ENCODE results near the gene CC2D2A. TPM values are rescaled to one million over a fixed set of nuclear protein-coding genes. Genes with fewer than 3 reads are reported as not detected.

CC2D2A gene
- polyA plus RNA-seq (2013), result 0.98 TPM

DNA sequence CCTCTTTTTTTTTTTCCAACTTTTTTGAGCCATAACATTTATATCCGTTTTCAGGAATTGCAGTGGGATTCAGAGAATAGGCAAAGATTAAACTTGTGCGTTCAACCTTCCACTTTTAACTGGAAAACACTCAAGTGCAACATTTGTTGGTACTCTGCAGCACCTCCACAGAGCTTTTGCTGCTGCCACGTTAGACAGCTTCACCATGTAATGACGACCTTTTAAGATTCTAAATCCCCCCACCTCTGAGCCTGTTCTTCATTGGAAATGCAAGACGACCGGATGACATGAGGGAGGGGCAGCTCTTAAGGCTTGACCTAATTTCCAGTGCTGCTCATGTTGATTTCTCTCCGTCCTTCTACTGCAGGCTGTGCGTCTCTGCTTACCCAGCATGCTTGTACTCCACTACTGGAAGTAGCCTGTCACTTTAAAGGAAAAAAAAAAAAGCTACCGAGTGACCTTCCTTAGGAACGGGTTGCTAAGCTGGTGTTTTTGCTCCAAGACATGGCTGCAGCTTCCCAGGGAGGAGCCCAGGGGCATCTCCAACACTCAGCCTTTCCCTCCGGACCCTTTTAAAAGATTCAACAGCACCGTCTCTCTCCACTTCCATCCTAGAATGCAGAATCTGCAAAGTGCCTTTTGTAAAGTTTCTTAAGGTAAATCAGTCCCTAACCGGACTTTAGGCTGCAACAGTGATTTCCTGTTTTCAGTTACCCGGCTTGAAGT, at the start of gene CC2D2A:
CC2D2A (plus strand) TSS at position 481 of the 726 bp plus-strand sequence. CDS start 6,051 bp downstream, outside the sequence.
- Histone ChIP-seq H3K27ac (ENCODE audit: insufficient read depth in 1 of 2, low read depth in 1 of 2, low read length in 2 of 2, poor library complexity in 1 of 2, severe bottlenecking in 2 of 2) (no peak within 1 kb of the TSS), H3K36me3 (ENCODE audit: control insufficient read depth in 4 of 4, insufficient read depth in 4 of 4, low read length in 3 of 4) (no peaks in the 10 kb centered on the region), H3K4me1 (ENCODE audit: control extremely low read depth in 1 of 4, control insufficient read depth in 4 of 4, insufficient read depth in 4 of 4, low read length in 3 of 4) (peaks cover 5 to 11% (median 8%) of the 10 kb centered on the region in 4 experiments), H3K4me3 (ENCODE audit: control insufficient read depth in 1 of 7, extremely low read depth in 1 of 7, insufficient read depth in 4 of 7, low read depth in 2 of 7, low read length in 6 of 7) (peak within 1 kb of the TSS in 6 of 7 experiments; percentile 48 to 76 (median 62)), H3K27me3 (replicated peaks in 2 of 5; ENCODE audit: control insufficient read depth in 4 of 5, insufficient read depth in 5 of 5, low read length in 4 of 5) (no peaks in the 10 kb centered on the region), H3K9me3 (ENCODE audit: control extremely low read depth in 1 of 5, control insufficient read depth in 4 of 5, insufficient read depth in 2 of 5, low read depth in 1 of 5, low read length in 4 of 5) (no peaks in the 10 kb centered on the region)
- 17% methylated on average over 12 of the region's 14 CpGs for WGBS (ENCODE audit: insufficient coverage)
- POLR2A ChIA-PET, result interaction anchor here (0.6 kb wide), 1 partner anchor 798 kb away, joined by 3 read pairs; no protein-coding TSS in a partner anchor
- DNase-seq, result peak in 1 of 3 donors; percentile 15
- CTCF ChIA-PET, result interaction anchor here (1.0 to 2.9 kb wide), 6 partner anchors 10 to 238 kb away, joined by 3 to 20 read pairs (median 4); no protein-coding TSS in a partner anchor

GRCh38 chr4:15420642-15421041, 49.0 kb upstream of the CC2D2A start:
- H3K36me3 ChIP-seq (ENCODE audit: control insufficient read depth in 4 of 4, insufficient read depth in 4 of 4, low read length in 3 of 4), result no peaks in the 10 kb centered on the region
- H3K9me3 ChIP-seq (ENCODE audit: control extremely low read depth in 1 of 5, control insufficient read depth in 4 of 5, insufficient read depth in 2 of 5, low read depth in 1 of 5, low read length in 4 of 5), result no peaks in the 10 kb centered on the region
- ChIA-PET POLR2A (no interaction called here), CTCF (no interaction called here)
- H3K4me1 ChIP-seq (ENCODE audit: control extremely low read depth in 1 of 4, control insufficient read depth in 4 of 4, insufficient read depth in 4 of 4, low read length in 3 of 4), result peaks cover 11 to 17% (median 13%) of the 10 kb centered on the region in 4 experiments
- H3K27ac ChIP-seq (ENCODE audit: insufficient read depth in 1 of 2, low read depth in 1 of 2, low read length in 2 of 2, poor library complexity in 1 of 2, severe bottlenecking in 2 of 2), result no peak overlapping the region
- WGBS (ENCODE audit: insufficient coverage), result no CpG with 5 or more reads among the region's 2 CpGs
- no peak overlapping the region for H3K4me3 ChIP-seq (ENCODE audit: control insufficient read depth in 1 of 7, extremely low read depth in 1 of 7, insufficient read depth in 4 of 7, low read depth in 2 of 7, low read length in 6 of 7)
- no peaks in the 10 kb centered on the region for H3K27me3 ChIP-seq (replicated peaks in 2 of 5; ENCODE audit: control insufficient read depth in 4 of 5, insufficient read depth in 5 of 5, low read length in 4 of 5)
- no peak for DNase-seq

DNA sequence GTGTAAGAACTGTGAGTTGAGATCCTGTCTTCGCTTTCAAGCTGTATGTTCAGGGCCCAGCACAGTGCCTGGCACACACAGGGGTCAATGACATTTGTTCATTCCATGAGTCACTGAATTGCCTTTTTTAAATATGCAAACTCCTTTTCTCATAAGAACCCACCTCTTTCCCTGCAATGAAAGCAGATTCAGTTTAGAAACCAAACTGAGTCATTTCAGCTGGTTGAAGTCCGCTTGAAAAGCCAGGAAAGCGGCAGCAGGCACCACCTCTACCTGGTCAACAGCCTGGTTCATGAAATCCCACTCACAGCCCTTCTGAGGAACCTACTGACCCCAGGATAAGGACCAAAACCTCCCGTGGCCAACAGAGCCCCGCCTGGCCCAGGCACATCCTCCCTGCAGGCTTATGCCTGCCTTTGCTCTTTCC, 46.4 kb upstream of the CC2D2A start:
- WGBS (ENCODE audit: insufficient coverage), result 95% methylated on average over 4 of the region's 5 CpGs
- Histone ChIP-seq H3K27ac (ENCODE audit: insufficient read depth in 1 of 2, low read depth in 1 of 2, low read length in 2 of 2, poor library complexity in 1 of 2, severe bottlenecking in 2 of 2) (no peak overlapping the region), H3K4me3 (ENCODE audit: control insufficient read depth in 1 of 7, extremely low read depth in 1 of 7, insufficient read depth in 4 of 7, low read depth in 2 of 7, low read length in 6 of 7) (no peak overlapping the region), H3K27me3 (replicated peaks in 2 of 5; ENCODE audit: control insufficient read depth in 4 of 5, insufficient read depth in 5 of 5, low read length in 4 of 5) (no peaks in the 10 kb centered on the region), H3K36me3 (ENCODE audit: control insufficient read depth in 4 of 4, insufficient read depth in 4 of 4, low read length in 3 of 4) (no peaks in the 10 kb centered on the region), H3K4me1 (ENCODE audit: control extremely low read depth in 1 of 4, control insufficient read depth in 4 of 4, insufficient read depth in 4 of 4, low read length in 3 of 4) (peaks cover 0 to 2% (median 0%) of the 10 kb centered on the region in 4 experiments), H3K9me3 (ENCODE audit: control extremely low read depth in 1 of 5, control insufficient read depth in 4 of 5, insufficient read depth in 2 of 5, low read depth in 1 of 5, low read length in 4 of 5) (no peaks in the 10 kb centered on the region)
- CTCF ChIA-PET, result no interaction called here
- DNase-seq, result no peak
- POLR2A ChIA-PET, result no interaction called here

DNA sequence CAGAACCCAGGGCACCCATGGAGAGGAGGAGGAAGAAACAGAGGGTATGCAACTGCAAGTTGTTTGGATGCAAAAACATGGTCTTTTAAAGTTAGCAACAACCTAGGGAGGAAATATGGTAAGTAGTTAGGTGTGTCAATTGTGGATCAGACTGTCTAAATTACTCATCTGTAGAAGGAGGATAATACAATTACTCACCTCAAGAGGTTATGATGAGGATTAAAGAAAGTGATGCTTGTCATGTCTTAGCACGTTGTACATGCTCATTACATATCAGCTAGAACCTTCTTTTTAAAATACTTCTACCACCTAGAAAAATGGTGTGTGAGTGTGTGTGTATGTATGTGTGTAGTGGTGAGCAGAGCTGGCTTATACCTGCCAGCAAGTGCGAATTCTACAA, 44.2 kb upstream of the CC2D2A start:
- no CpG with 5 or more reads among the region's 2 CpGs for WGBS (ENCODE audit: insufficient coverage)
- H3K4me3 ChIP-seq (ENCODE audit: control insufficient read depth in 1 of 7, extremely low read depth in 1 of 7, insufficient read depth in 4 of 7, low read depth in 2 of 7, low read length in 6 of 7), result no peak overlapping the region
- H3K36me3 ChIP-seq (ENCODE audit: control insufficient read depth in 4 of 4, insufficient read depth in 4 of 4, low read length in 3 of 4), result no peaks in the 10 kb centered on the region
- H3K27ac ChIP-seq (ENCODE audit: insufficient read depth in 1 of 2, low read depth in 1 of 2, low read length in 2 of 2, poor library complexity in 1 of 2, severe bottlenecking in 2 of 2), result no peak overlapping the region
- CTCF ChIA-PET, result interaction anchor here (1.1 to 1.9 kb wide), 3 partner anchors 29 to 129 kb away, joined by 3 to 8 read pairs (median 4); no protein-coding TSS in a partner anchor
- no peaks in the 10 kb centered on the region for H3K27me3 ChIP-seq (replicated peaks in 2 of 5; ENCODE audit: control insufficient read depth in 4 of 5, insufficient read depth in 5 of 5, low read length in 4 of 5)
- POLR2A ChIA-PET, result no interaction called here
- no peaks in the 10 kb centered on the region for H3K9me3 ChIP-seq (ENCODE audit: control extremely low read depth in 1 of 5, control insufficient read depth in 4 of 5, insufficient read depth in 2 of 5, low read depth in 1 of 5, low read length in 4 of 5)
- no peak for DNase-seq
- peaks cover 0 to 2% (median 0%) of the 10 kb centered on the region in 4 experiments for H3K4me1 ChIP-seq (ENCODE audit: control extremely low read depth in 1 of 4, control insufficient read depth in 4 of 4, insufficient read depth in 4 of 4, low read length in 3 of 4)

DNA sequence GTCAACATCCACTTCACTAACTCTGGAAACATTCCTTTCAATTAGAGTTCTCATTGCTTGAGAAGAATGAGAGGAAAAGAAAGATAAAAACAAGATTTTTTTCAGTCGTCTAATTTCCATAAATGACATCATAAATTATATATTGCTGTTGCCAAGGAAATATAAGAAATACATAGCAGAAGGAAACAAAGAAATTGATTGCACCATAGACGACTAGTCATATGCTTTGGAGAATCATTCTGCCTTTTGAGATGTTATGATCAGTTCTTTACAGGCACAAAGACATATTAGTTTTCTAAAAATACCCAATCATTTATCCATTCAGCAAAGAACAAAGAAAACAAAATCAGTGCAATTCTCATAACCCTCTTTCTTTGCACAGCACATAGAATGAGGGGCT, 42.5 kb upstream of the CC2D2A start:
- ChIA-PET POLR2A (no interaction called here), CTCF (interaction anchor here (1.8 kb wide), 1 partner anchor 30 kb away, joined by 8 read pairs; no protein-coding TSS in a partner anchor)
- whole genome bisulfite sequencing (ENCODE audit: insufficient coverage), result no CpG with 5 or more reads among the region's 2 CpGs
- no peak for DNase-seq
- Histone ChIP-seq H3K4me1 (ENCODE audit: control extremely low read depth in 1 of 4, control insufficient read depth in 4 of 4, insufficient read depth in 4 of 4, low read length in 3 of 4) (peaks cover 0 to 2% (median 0%) of the 10 kb centered on the region in 4 experiments), H3K27me3 (replicated peaks in 2 of 5; ENCODE audit: control insufficient read depth in 4 of 5, insufficient read depth in 5 of 5, low read length in 4 of 5) (no peaks in the 10 kb centered on the region), H3K36me3 (ENCODE audit: control insufficient read depth in 4 of 4, insufficient read depth in 4 of 4, low read length in 3 of 4) (no peaks in the 10 kb centered on the region), H3K4me3 (ENCODE audit: control insufficient read depth in 1 of 7, extremely low read depth in 1 of 7, insufficient read depth in 4 of 7, low read depth in 2 of 7, low read length in 6 of 7) (no peak overlapping the region), H3K27ac (ENCODE audit: insufficient read depth in 1 of 2, low read depth in 1 of 2, low read length in 2 of 2, poor library complexity in 1 of 2, severe bottlenecking in 2 of 2) (no peak overlapping the region), H3K9me3 (ENCODE audit: control extremely low read depth in 1 of 5, control insufficient read depth in 4 of 5, insufficient read depth in 2 of 5, low read depth in 1 of 5, low read length in 4 of 5) (no peaks in the 10 kb centered on the region)

GRCh38 chr4:15427701-15428100, 42.0 kb upstream of the CC2D2A start, which contains the start of gene C1QTNF7:
TSS of gene C1QTNF7 (plus strand) at chr4:15428033. CDS start at chr4:15435744, 7,711 bp downstream.
- 94% methylated on average over 3 of the region's 3 CpGs for WGBS (ENCODE audit: insufficient coverage)
- CTCF ChIA-PET, result interaction anchor here (0.9 to 1.0 kb wide), 2 partner anchors 10 to 30 kb away, joined by 3 read pairs; no protein-coding TSS in a partner anchor
- no peak for DNase-seq

GRCh38 chr4:15428611-15429010, 41.1 kb upstream of the CC2D2A start:
- no peaks in the 10 kb centered on the region for H3K36me3 ChIP-seq (ENCODE audit: control insufficient read depth in 4 of 4, insufficient read depth in 4 of 4, low read length in 3 of 4)
- no peak overlapping the region for H3K4me3 ChIP-seq (ENCODE audit: control insufficient read depth in 1 of 7, extremely low read depth in 1 of 7, insufficient read depth in 4 of 7, low read depth in 2 of 7, low read length in 6 of 7)
- no peak overlapping the region for H3K27ac ChIP-seq (ENCODE audit: insufficient read depth in 1 of 2, low read depth in 1 of 2, low read length in 2 of 2, poor library complexity in 1 of 2, severe bottlenecking in 2 of 2)
- no peaks in the 10 kb centered on the region for H3K27me3 ChIP-seq (replicated peaks in 2 of 5; ENCODE audit: control insufficient read depth in 4 of 5, insufficient read depth in 5 of 5, low read length in 4 of 5)
- no CpG with 5 or more reads among the region's 1 CpG for WGBS (ENCODE audit: insufficient coverage)
- DNase-seq, result no peak
- peaks cover 0 to 2% (median 0%) of the 10 kb centered on the region in 4 experiments for H3K4me1 ChIP-seq (ENCODE audit: control extremely low read depth in 1 of 4, control insufficient read depth in 4 of 4, insufficient read depth in 4 of 4, low read length in 3 of 4)
- ChIA-PET CTCF (interaction anchor here (1.0 kb wide), 1 partner anchor 9 kb away, joined by 3 read pairs; no protein-coding TSS in a partner anchor), POLR2A (interaction anchor here (0.5 kb wide), 2 partner anchors 73 to 1187 kb away, joined by 4 to 5 read pairs; no protein-coding TSS in a partner anchor)
- H3K9me3 ChIP-seq (ENCODE audit: control extremely low read depth in 1 of 5, control insufficient read depth in 4 of 5, insufficient read depth in 2 of 5, low read depth in 1 of 5, low read length in 4 of 5), result no peaks in the 10 kb centered on the region

More at GRCh38 chr4:15427701-15428100, 42.0 kb upstream of the CC2D2A start, which contains the start of gene C1QTNF7:
- Histone ChIP-seq H3K27me3 (replicated peaks in 2 of 5; ENCODE audit: control insufficient read depth in 4 of 5, insufficient read depth in 5 of 5, low read length in 4 of 5) (no peaks in the 10 kb centered on the region), H3K4me1 (ENCODE audit: control extremely low read depth in 1 of 4, control insufficient read depth in 4 of 4, insufficient read depth in 4 of 4, low read length in 3 of 4) (peaks cover 0 to 2% (median 0%) of the 10 kb centered on the region in 4 experiments), H3K36me3 (ENCODE audit: control insufficient read depth in 4 of 4, insufficient read depth in 4 of 4, low read length in 3 of 4) (no peaks in the 10 kb centered on the region), H3K4me3 (ENCODE audit: control insufficient read depth in 1 of 7, extremely low read depth in 1 of 7, insufficient read depth in 4 of 7, low read depth in 2 of 7, low read length in 6 of 7) (no peak within 1 kb of the TSS), H3K27ac (ENCODE audit: insufficient read depth in 1 of 2, low read depth in 1 of 2, low read length in 2 of 2, poor library complexity in 1 of 2, severe bottlenecking in 2 of 2) (no peak within 1 kb of the TSS), H3K9me3 (ENCODE audit: control extremely low read depth in 1 of 5, control insufficient read depth in 4 of 5, insufficient read depth in 2 of 5, low read depth in 1 of 5, low read length in 4 of 5) (no peaks in the 10 kb centered on the region)
- POLR2A ChIA-PET, result no interaction called here

Data from common myeloid progenitor, CD34-positive (primary cell).